Left renal pelvis (tissue), 4 donors: ENCODE data around the gene SYP. TPM values are rescaled to one million over a fixed set of nuclear protein-coding genes. Genes with fewer than 3 reads are reported as not detected.
"Not testable (repeated sequence)": the region's sequence is repeated elsewhere in the genome, so short reads cannot be mapped to it uniquely, and the experiment has no call there.

Experiments used
- DNase-seq, 4 donors: peaks; one replicate each; pipeline ENCODE4 v3.0.0-alpha.2; 2013; ENCODE audit warnings: low read depth in 4 of 4, low spot score in 3 of 4
- polyA plus RNA-seq, 4 donors: library from polyadenylated mRNA; unstranded; fragments of 120-200 nt; gene quantifications; one replicate each; pipeline ENCODE4 v1.2.1, GENCODE V29; 2013; ENCODE audit not compliant: insufficient read length in 4 of 4

The SYP gene
- polyA plus RNA-seq, 4 donors: 2.5 to 3.9 (median 3.0) TPM

- DNase-seq: peak; percentile 86 to 93 (median 91)
These were observed 9.0 kb downstream of the SYP start for GRCh38 chrX:49190821-49191573.

- DNase-seq: no peak
These were observed 10.4 kb downstream of the SYP start for GRCh38 chrX:49189606-49190005.

- DNase-seq: no peak
These were observed 11.4 kb downstream of the SYP start for GRCh38 chrX:49188468-49189076.

- DNase-seq: no peak
These were observed 12.5 kb downstream of the SYP start for GRCh38 chrX:49187526-49187925.

- DNase-seq: no peak
These were observed 13.0 kb downstream of the SYP start for GRCh38 chrX:49187028-49187394.

- DNase-seq: no peak
These were observed 13.6 kb downstream of the SYP start, which contains the start of gene PRICKLE3 for GRCh38 chrX:49186125-49187027. Gene PRICKLE3 (minus strand): TSS chrX:49186373. CDS start chrX:49186297, 76 bp downstream.

- peak; percentile 46 to 73 (median 69) for DNase-seq
These were observed 15.4 kb downstream of the SYP start for GRCh38 chrX:49184294-49185281.

- DNase-seq: no peak
These were observed 16.2 kb downstream of the SYP start for GRCh38 chrX:49183701-49184281.

- no peak for DNase-seq
These were observed 20.6 kb downstream of the SYP start for GRCh38 chrX:49179358-49179757.

GRCh38 chrX:49178537-49178936 lies 21.5 kb downstream of the SYP start:
- DNase-seq: no peak

GRCh38 chrX:49177873-49178480 lies 22.0 kb downstream of the SYP start:
- no peak for DNase-seq

GRCh38 chrX:49177338-49177833 lies 22.6 kb downstream of the SYP start:
- DNase-seq: no peak

- DNase-seq: no peak
These were observed 23.3 kb downstream of the SYP start for GRCh38 chrX:49176421-49177326.

- DNase-seq: no peak
These were observed 24.3 kb downstream of the SYP start for GRCh38 chrX:49175435-49176274.

- no peak for DNase-seq
These were observed 25.3 kb downstream of the SYP start for GRCh38 chrX:49174723-49175122.

GRCh38 chrX:49173544-49173943 lies 26.4 kb downstream of the SYP start:
- DNase-seq: not testable (repeated sequence)

GRCh38 chrX:49172280-49172780 lies 27.7 kb downstream of the SYP start:
- DNase-seq: no peak
